ENCODE measurements around the gene CSPG4.
"Not testable (repeated sequence)": the region's sequence is repeated elsewhere in the genome, so short reads cannot be mapped to it uniquely, and the experiment has no call there.

GRCh38 chr15:75737116-75738013 lies 24.7 kb upstream of the CSPG4 start:
- not testable (repeated sequence) for TF ChIP-seq CTCF, POLR2A (IDR thresholded peaks at IDR 0.05)

All from right lobe of liver (tissue), 4 donors.